Measurements from ENCODE around the gene SQOR.

SQOR gene

GRCh38 chr15:45714590-45715488 is 80.0 kb downstream of the SQOR start:
- peak; percentile 11 for DNase-seq

DNA sequence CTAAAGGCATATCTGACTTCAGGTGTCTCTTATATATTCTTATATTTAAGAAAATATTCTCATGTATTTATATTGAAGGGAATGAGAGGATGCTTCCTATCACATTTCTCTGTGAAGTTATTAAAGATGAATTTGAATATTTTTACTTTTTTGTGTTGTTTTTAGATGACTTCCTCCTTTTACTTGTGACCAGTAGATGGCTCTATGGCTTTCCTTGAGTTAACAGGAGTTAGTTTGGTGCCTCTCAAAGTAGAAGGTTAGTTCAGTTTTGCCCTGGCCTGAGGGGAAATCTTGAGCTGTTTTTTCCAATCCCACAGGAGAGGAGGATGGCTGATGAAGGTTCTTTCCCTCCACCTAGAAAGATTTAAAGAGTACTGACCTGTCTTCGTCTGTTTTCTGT is 80.7 kb downstream of the SQOR start:
- no peak for DNase-seq

GRCh38 chr15:45719490-45719889 is 84.7 kb downstream of the SQOR start:
- DNase-seq: no peak

- no peak for DNase-seq
These were observed 85.4 kb downstream of the SQOR start for GRCh38 chr15:45720183-45720582.

- DNase-seq: no peak
These were observed 93.8 kb downstream of the SQOR start for GRCh38 chr15:45728641-45729040.

DNA sequence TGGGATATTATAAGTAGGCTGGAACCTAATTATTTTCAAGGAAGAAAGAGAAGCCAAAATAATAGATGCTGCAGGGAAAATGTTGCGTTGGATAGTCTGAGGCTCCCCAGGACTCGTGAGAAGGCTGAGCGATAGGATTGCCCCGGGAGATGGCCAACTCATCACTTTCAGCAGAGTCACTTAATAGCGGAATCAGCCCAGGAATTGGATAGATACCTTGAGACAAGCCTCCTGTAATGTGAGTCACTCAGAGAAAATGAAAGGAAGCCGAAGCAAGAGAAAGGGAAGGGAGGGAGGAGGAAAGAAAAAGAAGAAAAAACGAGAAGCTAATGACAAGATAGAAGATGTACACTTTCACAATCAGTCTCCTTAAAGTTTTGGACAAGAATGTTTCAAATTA is 94.3 kb downstream of the SQOR start:
- no peak for DNase-seq

DNA sequence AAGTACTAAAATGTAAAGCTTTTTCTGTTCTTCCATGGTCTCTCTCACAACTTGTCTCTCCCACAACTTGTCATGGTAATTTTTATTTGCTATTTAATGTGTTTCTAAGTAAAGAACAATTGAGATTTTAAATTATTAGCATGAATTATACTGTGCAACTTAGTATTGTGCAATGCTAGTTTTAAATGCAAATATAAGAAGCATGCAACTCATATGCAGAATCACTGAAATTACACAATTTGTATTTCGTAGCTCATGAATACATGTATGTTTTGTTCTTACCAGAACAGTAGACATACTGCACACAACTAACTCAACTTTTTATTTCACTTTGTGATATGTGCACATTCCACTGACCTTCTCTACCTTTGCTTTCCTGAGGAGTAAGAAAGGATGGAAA is 96.5 kb downstream of the SQOR start:
- DNase-seq: no peak

- no peak for DNase-seq
These were observed 97.8 kb downstream of the SQOR start for GRCh38 chr15:45732662-45733061.

DNA sequence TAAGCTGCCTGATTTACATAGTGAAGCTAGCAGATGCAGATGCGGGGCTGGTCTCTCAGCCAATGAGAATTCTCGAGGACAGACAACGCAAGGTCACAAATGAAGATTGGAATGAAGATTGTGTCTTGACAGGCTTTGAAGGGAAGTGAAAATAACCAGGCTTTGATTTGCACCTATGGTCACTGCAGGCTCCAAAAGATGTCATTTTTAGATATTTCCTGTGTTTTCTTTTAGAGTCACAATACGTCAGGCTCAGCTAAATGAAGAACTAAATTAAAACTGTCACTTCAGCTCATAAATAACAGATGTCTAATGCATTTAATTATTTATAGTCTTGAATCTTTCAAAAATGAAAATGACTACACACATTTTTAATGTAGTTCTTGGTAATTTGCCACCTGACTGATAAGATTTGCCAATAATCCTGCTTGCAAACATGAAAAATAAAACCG is 99.5 kb downstream of the SQOR start:
- DNase-seq: no peak
